ENCODE results near the gene ABHD6. TPM values are rescaled to one million over a fixed set of nuclear protein-coding genes. Genes with fewer than 3 reads are reported as not detected.
"Not testable (repeated sequence)": the region's sequence is repeated elsewhere in the genome, so short reads cannot be mapped to it uniquely, and the experiment has no call there.

The ABHD6 gene
- total RNA-seq, 1 donor from 2014 or later: 6.1 TPM

DNA sequence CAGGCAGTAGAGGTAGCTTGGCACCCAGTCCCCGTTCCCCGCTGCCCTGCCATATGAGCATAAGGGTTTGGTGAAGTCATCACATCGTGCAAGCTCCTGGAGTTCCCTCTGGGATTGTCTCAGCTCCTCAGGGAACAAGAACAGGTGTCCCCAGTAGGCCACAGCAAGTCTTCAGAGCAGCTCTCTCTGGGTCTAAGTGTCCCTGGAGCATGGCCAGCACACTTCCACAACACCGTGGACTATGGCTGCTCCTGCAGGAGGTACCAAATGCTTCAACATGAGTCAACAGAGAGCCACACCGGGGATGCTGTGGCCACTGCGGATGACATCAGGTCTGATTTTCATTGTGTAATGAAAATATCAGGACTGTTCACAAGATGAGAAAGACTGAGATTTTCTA is 23.1 kb downstream of the ABHD6 start:
- Mint-ChIP-seq H3K4me3 (ENCODE audit: low read depth) (no peak overlapping the region), H3K36me3 (ENCODE audit: insufficient read depth) (no peaks in the 10 kb centered on the region), H3K27ac (no peak overlapping the region), H3K9me3 (ENCODE audit: low read depth) (no peaks in the 10 kb centered on the region), H3K4me1 (ENCODE audit: low read depth) (no peaks in the 10 kb centered on the region), H3K27me3 (no peaks in the 10 kb centered on the region)
- no peak for DNase-seq (ENCODE audit: low spot score, unreplicated experiment)
- TF ChIP-seq, protein P1, sequence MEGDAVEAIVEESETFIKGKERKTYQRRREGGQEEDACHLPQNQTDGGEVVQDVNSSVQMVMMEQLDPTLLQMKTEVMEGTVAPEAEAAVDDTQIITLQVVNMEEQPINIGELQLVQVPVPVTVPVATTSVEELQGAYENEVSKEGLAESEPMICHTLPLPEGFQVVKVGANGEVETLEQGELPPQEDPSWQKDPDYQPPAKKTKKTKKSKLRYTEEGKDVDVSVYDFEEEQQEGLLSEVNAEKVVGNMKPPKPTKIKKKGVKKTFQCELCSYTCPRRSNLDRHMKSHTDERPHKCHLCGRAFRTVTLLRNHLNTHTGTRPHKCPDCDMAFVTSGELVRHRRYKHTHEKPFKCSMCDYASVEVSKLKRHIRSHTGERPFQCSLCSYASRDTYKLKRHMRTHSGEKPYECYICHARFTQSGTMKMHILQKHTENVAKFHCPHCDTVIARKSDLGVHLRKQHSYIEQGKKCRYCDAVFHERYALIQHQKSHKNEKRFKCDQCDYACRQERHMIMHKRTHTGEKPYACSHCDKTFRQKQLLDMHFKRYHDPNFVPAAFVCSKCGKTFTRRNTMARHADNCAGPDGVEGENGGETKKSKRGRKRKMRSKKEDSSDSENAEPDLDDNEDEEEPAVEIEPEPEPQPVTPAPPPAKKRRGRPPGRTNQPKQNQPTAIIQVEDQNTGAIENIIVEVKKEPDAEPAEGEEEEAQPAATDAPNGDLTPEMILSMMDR (IDR thresholded peaks at IDR 0.05; ENCODE audit: unreplicated experiment): no peak

- H3K4me3 Mint-ChIP-seq (ENCODE audit: low read depth): no peak overlapping the region
- no peaks in the 10 kb centered on the region for H3K9me3 Mint-ChIP-seq (ENCODE audit: low read depth)
- no peak for DNase-seq (ENCODE audit: low spot score, unreplicated experiment)
- H3K27ac Mint-ChIP-seq: no peak overlapping the region
- no peaks in the 10 kb centered on the region for H3K36me3 Mint-ChIP-seq (ENCODE audit: insufficient read depth)
- no peaks in the 10 kb centered on the region for H3K4me1 Mint-ChIP-seq (ENCODE audit: low read depth)
- H3K27me3 Mint-ChIP-seq: no peaks in the 10 kb centered on the region
- TF ChIP-seq, protein P1 (IDR thresholded peaks at IDR 0.05; ENCODE audit: unreplicated experiment): no peak
Observed at GRCh38 chr3:58261954-58262666, 24.5 kb downstream of the ABHD6 start.

DNA sequence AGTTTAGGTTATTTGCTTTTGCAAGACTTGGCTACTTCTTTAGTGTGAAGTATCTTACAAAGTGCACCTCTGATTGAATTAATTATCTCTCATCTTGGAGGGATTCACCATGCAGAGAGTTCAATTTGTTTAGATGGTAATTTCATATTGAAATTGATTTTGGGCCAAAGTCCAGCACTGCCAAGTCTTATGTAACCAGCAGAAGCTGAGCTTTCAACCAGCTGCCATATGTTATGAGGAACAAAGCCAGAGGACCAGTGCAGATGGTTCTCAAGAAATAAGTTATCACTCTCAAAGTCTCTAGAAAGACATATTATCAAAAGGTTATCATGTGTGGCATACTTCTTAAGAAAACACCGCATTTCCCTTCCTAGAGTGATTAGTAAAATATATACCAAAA is 29.0 kb downstream of the ABHD6 start:
- H3K27ac Mint-ChIP-seq: no peak overlapping the region
- no peaks in the 10 kb centered on the region for H3K4me1 Mint-ChIP-seq (ENCODE audit: low read depth)
- H3K9me3 Mint-ChIP-seq (ENCODE audit: low read depth): no peaks in the 10 kb centered on the region
- no peaks in the 10 kb centered on the region for H3K27me3 Mint-ChIP-seq
- TF ChIP-seq, protein P1 (IDR thresholded peaks at IDR 0.05; ENCODE audit: unreplicated experiment): no peak
- DNase-seq (ENCODE audit: low spot score, unreplicated experiment): no peak
- no peak overlapping the region for H3K4me3 Mint-ChIP-seq (ENCODE audit: low read depth)
- peaks cover 1% of the 10 kb centered on the region for H3K36me3 Mint-ChIP-seq (ENCODE audit: insufficient read depth)

- H3K4me3 Mint-ChIP-seq (ENCODE audit: low read depth); H3K27ac Mint-ChIP-seq; H3K9me3 Mint-ChIP-seq (ENCODE audit: low read depth); DNase-seq (ENCODE audit: low spot score, unreplicated experiment); H3K27me3 Mint-ChIP-seq; H3K4me1 Mint-ChIP-seq (ENCODE audit: low read depth); H3K36me3 Mint-ChIP-seq (ENCODE audit: insufficient read depth): not testable (repeated sequence)
Observed at GRCh38 chr3:58267543-58267942, 30.0 kb downstream of the ABHD6 start.

DNA sequence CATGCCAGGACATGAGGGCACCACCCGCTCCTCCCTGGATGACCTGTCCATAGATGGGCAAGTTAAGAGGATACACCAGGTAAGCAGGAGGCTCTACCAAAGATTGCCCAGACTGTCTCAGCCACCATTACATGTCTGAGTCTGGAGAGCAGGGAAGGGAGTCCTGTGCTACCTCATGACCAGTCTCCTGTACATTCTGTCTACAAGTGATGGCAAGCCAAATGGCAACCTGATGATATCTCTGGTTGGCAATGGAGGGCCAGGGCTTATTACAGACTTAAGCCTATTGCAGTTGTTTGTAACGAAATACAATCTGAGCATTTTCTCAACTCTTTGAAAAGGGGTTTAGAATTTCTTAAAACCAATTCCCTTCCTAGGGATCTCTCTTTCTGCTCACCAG is 31.8 kb downstream of the ABHD6 start:
- Mint-ChIP-seq H3K4me3 (ENCODE audit: low read depth) (no peak overlapping the region), H3K27ac (no peak overlapping the region), H3K4me1 (ENCODE audit: low read depth) (no peaks in the 10 kb centered on the region), H3K36me3 (ENCODE audit: insufficient read depth) (peaks cover 9% of the 10 kb centered on the region), H3K9me3 (ENCODE audit: low read depth) (no peaks in the 10 kb centered on the region), H3K27me3 (no peaks in the 10 kb centered on the region)
- TF ChIP-seq, protein P1 (IDR thresholded peaks at IDR 0.05; ENCODE audit: unreplicated experiment): no peak
- no peak for DNase-seq (ENCODE audit: low spot score, unreplicated experiment)

DNA sequence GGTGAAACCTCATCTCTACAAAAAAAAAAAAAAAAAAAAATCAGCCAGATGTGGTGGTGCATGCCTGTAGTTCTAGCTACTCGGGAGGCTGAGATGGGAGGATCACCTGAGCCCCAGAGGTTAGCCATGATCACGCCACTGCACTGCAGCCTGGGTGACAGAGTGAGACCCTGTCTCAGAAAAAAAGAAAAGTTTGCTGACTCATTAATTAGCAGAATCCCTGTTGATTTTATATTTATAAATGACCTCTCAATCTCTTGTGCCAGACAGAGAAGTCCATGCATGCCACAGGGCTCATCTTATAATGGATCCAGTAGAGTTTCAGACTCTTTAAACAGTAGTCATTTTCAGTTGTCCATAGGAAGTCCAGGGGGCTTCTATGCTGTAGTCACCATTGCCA is 32.9 kb downstream of the ABHD6 start:
- TF ChIP-seq, protein P1 (IDR thresholded peaks at IDR 0.05; ENCODE audit: unreplicated experiment): no peak
- H3K9me3 Mint-ChIP-seq (ENCODE audit: low read depth): no peaks in the 10 kb centered on the region
- no peaks in the 10 kb centered on the region for H3K27me3 Mint-ChIP-seq
- no peak overlapping the region for H3K4me3 Mint-ChIP-seq (ENCODE audit: low read depth)
- H3K4me1 Mint-ChIP-seq (ENCODE audit: low read depth): no peaks in the 10 kb centered on the region
- H3K36me3 Mint-ChIP-seq (ENCODE audit: insufficient read depth): peaks cover 11% of the 10 kb centered on the region
- DNase-seq (ENCODE audit: low spot score, unreplicated experiment): no peak
- H3K27ac Mint-ChIP-seq: no peak overlapping the region

Data from progenitor cell of endocrine pancreas (in vitro differentiated cells).